Fibroblast of mammary gland (primary cell): ENCODE results near the gene SNX5.

Source experiments
- DNase-seq: peaks from one replicate; pipeline ENCODE4 v3.0.0-alpha.2; 2010; ENCODE audit warnings: low read depth
- H3K4me3 ChIP-seq: 2 replicates; pipeline ENCODE4 v1.5.1; 2011; ENCODE audit warnings: low read depth, mild to moderate bottlenecking, low read length, moderate library complexity; ENCODE audit not compliant: control insufficient read depth
- CTCF ChIP-seq: conservative IDR thresholded peaks from 2 replicates; pipeline ENCODE4 v1.5.1; 2011; ENCODE audit warnings: low read depth, low read length, inconsistent platforms; ENCODE audit not compliant: control insufficient read depth, insufficient read depth

SNX5 gene

GRCh38 chr20:17993546-17993945 lies 25.0 kb upstream of the SNX5 start:
- TF ChIP-seq CTCF: no peak
- H3K4me3 ChIP-seq: no peak overlapping the region
- DNase-seq: no peak

- DNase-seq: no peak
These were observed 24.4 kb upstream of the SNX5 start for GRCh38 chr20:17992847-17993513.

GRCh38 chr20:17992224-17992637 lies 23.6 kb upstream of the SNX5 start:
- TF ChIP-seq CTCF: no peak
- no peak overlapping the region for H3K4me3 ChIP-seq
- no peak for DNase-seq

More at GRCh38 chr20:17992847-17993513, 24.4 kb upstream of the SNX5 start:
- no peak for TF ChIP-seq CTCF
- no peak overlapping the region for H3K4me3 ChIP-seq

- no peak for DNase-seq
- TF ChIP-seq CTCF: no peak
- no peak overlapping the region for H3K4me3 ChIP-seq
These were observed 21.8 kb upstream of the SNX5 start for GRCh38 chr20:17990278-17990972.

- no peak for TF ChIP-seq CTCF
- no peak for DNase-seq
- H3K4me3 ChIP-seq: no peak overlapping the region
These were observed 19.4 kb upstream of the SNX5 start for GRCh38 chr20:17987988-17988387.

- H3K4me3 ChIP-seq: no peak overlapping the region
- no peak for DNase-seq
- TF ChIP-seq CTCF: no peak
These were observed 16.9 kb upstream of the SNX5 start for GRCh38 chr20:17985388-17986018.
